ENCODE measurements around the gene CSNK2A2.

CSNK2A2 gene

GRCh38 chr16:58154345-58154744 is 43.6 kb downstream of the CSNK2A2 start:
- H3K79me1 ChIP-seq (ENCODE audit: low read depth, low read length) = no peaks in the 10 kb centered on the region
- H3K4me3 ChIP-seq (ENCODE audit: low read length in 2 of 2) = no peak overlapping the region
- no peak overlapping the region for H2BK5ac ChIP-seq (ENCODE audit: low read length)
- H2BK15ac ChIP-seq (ENCODE audit: low read length) = no peak overlapping the region
- H3K9ac ChIP-seq (ENCODE audit: low read depth, low read length, poor library complexity) = no peak overlapping the region
- H3K9me3 ChIP-seq (replicated peaks in 1 of 2; ENCODE audit: control insufficient read depth in 2 of 2, insufficient read depth in 1 of 2, low read depth in 1 of 2, low read length in 2 of 2) = no peaks in the 10 kb centered on the region
- no peak overlapping the region for H3K23ac ChIP-seq (ENCODE audit: low read depth, low read length, poor library complexity)
- H2AK5ac ChIP-seq (ENCODE audit: low read depth, low read length) = no peak overlapping the region
- H3K27ac ChIP-seq (replicated peaks; ENCODE audit: low read length) = no peak overlapping the region
- no peaks in the 10 kb centered on the region for H3K4me1 ChIP-seq (ENCODE audit: control insufficient read depth in 2 of 2, insufficient read depth in 1 of 2, low read depth in 1 of 2, low read length in 2 of 2)
- no peak overlapping the region for H3K4ac ChIP-seq (ENCODE audit: low read length)
- DNase-seq (ENCODE audit: low spot score) = no peak
- no CpG with 5 or more reads among the region's 2 CpGs for WGBS, 2 donors (ENCODE audit: extremely low coverage in 2 of 2, insufficient read length in 2 of 2, insufficient replicate concordance in 1 of 2)
- H3K14ac ChIP-seq (ENCODE audit: low read length) = no peak overlapping the region
- no peak overlapping the region for H2BK120ac ChIP-seq (ENCODE audit: low read depth, low read length)
- no peak overlapping the region for H2BK12ac ChIP-seq (ENCODE audit: low read length)
- no peak overlapping the region for H2AFZ ChIP-seq (ENCODE audit: low read length)
- no peaks in the 10 kb centered on the region for H3K27me3 ChIP-seq (ENCODE audit: control insufficient read depth in 3 of 3, insufficient read depth in 3 of 3, low read depth in 1 of 3, low read length in 3 of 3)
- peaks cover 0 to 27% of the 10 kb centered on the region in 2 donors for H3K36me3 ChIP-seq (replicated peaks in 1 of 2; ENCODE audit: control insufficient read depth in 2 of 2, insufficient read depth in 2 of 2, low read length in 2 of 2)
- no peak overlapping the region for H4K8ac ChIP-seq (ENCODE audit: low read depth, low read length)
- no peak overlapping the region for H4K91ac ChIP-seq (ENCODE audit: low read depth, low read length, poor library complexity)
- no peak overlapping the region for H3K18ac ChIP-seq (ENCODE audit: low read length)
- H3K4me2 ChIP-seq (ENCODE audit: insufficient read depth, low read length, poor library complexity, severe bottlenecking) = no peak overlapping the region

DNA sequence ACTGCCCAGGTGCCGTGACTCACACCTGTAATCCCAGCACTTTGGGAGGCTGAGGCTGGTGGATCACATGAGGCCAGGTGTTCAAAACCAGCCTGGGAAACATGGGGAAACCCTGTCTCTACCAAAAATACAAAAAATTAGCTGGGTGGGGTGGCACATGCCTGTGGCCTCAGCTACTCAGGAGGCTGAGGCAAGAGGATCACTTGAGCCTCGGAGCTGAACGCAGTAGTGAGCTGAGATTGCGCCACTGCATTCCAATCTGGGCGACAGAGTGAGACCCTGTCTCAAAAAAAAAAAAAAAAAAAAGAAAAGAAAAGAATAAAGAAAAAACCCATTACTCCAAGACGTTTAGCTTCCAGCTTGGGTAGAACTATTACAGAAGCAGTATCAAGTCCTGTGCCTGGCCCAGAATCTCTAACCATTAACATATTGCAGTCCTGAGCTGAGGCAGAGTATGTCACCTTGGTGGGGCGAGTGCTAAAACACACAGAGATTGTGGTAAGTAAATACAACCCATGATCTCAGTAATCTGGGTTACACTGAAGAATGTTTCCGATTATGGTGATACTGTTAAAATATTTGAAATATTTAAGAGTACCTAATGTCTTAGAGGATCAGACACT is 45.5 kb downstream of the CSNK2A2 start:
- no peak overlapping the region for H3K14ac ChIP-seq (ENCODE audit: low read length)
- no peak overlapping the region for H2BK5ac ChIP-seq (ENCODE audit: low read length)
- H3K9me3 ChIP-seq (replicated peaks in 1 of 2; ENCODE audit: control insufficient read depth in 2 of 2, insufficient read depth in 1 of 2, low read depth in 1 of 2, low read length in 2 of 2) = no peaks in the 10 kb centered on the region
- H3K4me2 ChIP-seq (ENCODE audit: insufficient read depth, low read length, poor library complexity, severe bottlenecking) = no peak overlapping the region
- H2AK5ac ChIP-seq (ENCODE audit: low read depth, low read length) = no peak overlapping the region
- no peak overlapping the region for H3K27ac ChIP-seq (replicated peaks; ENCODE audit: low read length)
- no peak overlapping the region for H2BK120ac ChIP-seq (ENCODE audit: low read depth, low read length)
- no peak overlapping the region for H3K9ac ChIP-seq (ENCODE audit: low read depth, low read length, poor library complexity)
- H3K18ac ChIP-seq (ENCODE audit: low read length) = no peak overlapping the region
- no peak overlapping the region for H3K4me3 ChIP-seq (ENCODE audit: low read length in 2 of 2)
- H2BK15ac ChIP-seq (ENCODE audit: low read length) = no peak overlapping the region
- no peak overlapping the region for H2AFZ ChIP-seq (ENCODE audit: low read length)
- no peak overlapping the region for H3K4ac ChIP-seq (ENCODE audit: low read length)
- no peak for DNase-seq (ENCODE audit: low spot score)
- no CpG with 5 or more reads among the region's 8 CpGs for WGBS, 2 donors (ENCODE audit: extremely low coverage in 2 of 2, insufficient read length in 2 of 2, insufficient replicate concordance in 1 of 2)
- peaks cover 0 to 9% of the 10 kb centered on the region in 2 donors for H3K36me3 ChIP-seq (replicated peaks in 1 of 2; ENCODE audit: control insufficient read depth in 2 of 2, insufficient read depth in 2 of 2, low read length in 2 of 2)
- no peaks in the 10 kb centered on the region for H3K4me1 ChIP-seq (ENCODE audit: control insufficient read depth in 2 of 2, insufficient read depth in 1 of 2, low read depth in 1 of 2, low read length in 2 of 2)
- no peak overlapping the region for H3K23ac ChIP-seq (ENCODE audit: low read depth, low read length, poor library complexity)
- no peaks in the 10 kb centered on the region for H3K79me1 ChIP-seq (ENCODE audit: low read depth, low read length)
- H4K8ac ChIP-seq (ENCODE audit: low read depth, low read length) = no peak overlapping the region
- no peak overlapping the region for H4K91ac ChIP-seq (ENCODE audit: low read depth, low read length, poor library complexity)
- no peaks in the 10 kb centered on the region for H3K27me3 ChIP-seq (ENCODE audit: control insufficient read depth in 3 of 3, insufficient read depth in 3 of 3, low read depth in 1 of 3, low read length in 3 of 3)
- no peak overlapping the region for H2BK12ac ChIP-seq (ENCODE audit: low read length)

DNA sequence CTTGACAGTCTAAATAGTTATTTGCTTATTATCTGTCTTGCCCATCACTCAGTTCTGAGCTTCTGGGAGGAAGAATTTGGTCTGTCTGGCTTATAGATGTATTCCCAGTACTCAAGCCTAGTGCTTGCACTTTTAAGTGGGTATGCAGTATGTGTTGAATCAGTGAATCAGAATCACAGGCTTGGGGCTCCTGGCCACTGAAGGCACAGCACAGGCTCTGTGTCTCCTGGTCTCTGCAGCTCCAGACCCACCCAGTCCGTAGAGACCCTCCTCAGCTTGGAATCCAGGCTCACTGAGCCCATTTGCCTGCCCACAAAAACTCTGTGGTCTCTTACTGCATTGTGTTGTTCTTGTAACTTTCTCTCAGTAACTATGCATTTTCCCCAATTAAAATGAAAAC is 49.4 kb downstream of the CSNK2A2 start:
- Histone ChIP-seq H2BK12ac (ENCODE audit: low read length) (no peak overlapping the region), H2BK5ac (ENCODE audit: low read length) (no peak overlapping the region), H3K14ac (ENCODE audit: low read length) (no peak overlapping the region), H3K9me3 (replicated peaks in 1 of 2; ENCODE audit: control insufficient read depth in 2 of 2, insufficient read depth in 1 of 2, low read depth in 1 of 2, low read length in 2 of 2) (no peaks in the 10 kb centered on the region), H3K9ac (ENCODE audit: low read depth, low read length, poor library complexity) (no peak overlapping the region), H3K27me3 (ENCODE audit: control insufficient read depth in 3 of 3, insufficient read depth in 3 of 3, low read depth in 1 of 3, low read length in 3 of 3) (no peaks in the 10 kb centered on the region), H3K4me3 (ENCODE audit: low read length in 2 of 2) (no peak overlapping the region), H2AFZ (ENCODE audit: low read length) (peak overlapping the region; percentile 2), H3K18ac (ENCODE audit: low read length) (no peak overlapping the region), H3K4ac (ENCODE audit: low read length) (no peak overlapping the region), H4K8ac (ENCODE audit: low read depth, low read length) (no peak overlapping the region), H3K36me3 (replicated peaks in 1 of 2; ENCODE audit: control insufficient read depth in 2 of 2, insufficient read depth in 2 of 2, low read length in 2 of 2) (no peaks in the 10 kb centered on the region), H2BK15ac (ENCODE audit: low read length) (no peak overlapping the region), H3K4me1 (ENCODE audit: control insufficient read depth in 2 of 2, insufficient read depth in 1 of 2, low read depth in 1 of 2, low read length in 2 of 2) (no peaks in the 10 kb centered on the region), H2BK120ac (ENCODE audit: low read depth, low read length) (no peak overlapping the region), H3K23ac (ENCODE audit: low read depth, low read length, poor library complexity) (no peak overlapping the region), H3K79me1 (ENCODE audit: low read depth, low read length) (no peaks in the 10 kb centered on the region), H3K27ac (replicated peaks; ENCODE audit: low read length) (no peak overlapping the region), H4K91ac (ENCODE audit: low read depth, low read length, poor library complexity) (no peak overlapping the region), H3K4me2 (ENCODE audit: insufficient read depth, low read length, poor library complexity, severe bottlenecking) (no peak overlapping the region), H2AK5ac (ENCODE audit: low read depth, low read length) (no peak overlapping the region)
- DNase-seq (ENCODE audit: low spot score) = no peak
- WGBS, 2 donors (ENCODE audit: extremely low coverage in 2 of 2, insufficient read length in 2 of 2, insufficient replicate concordance in 1 of 2) = no CpG with 5 or more reads among the region's 1 CpG

GRCh38 chr16:58148099-58148498 is 49.8 kb downstream of the CSNK2A2 start:
- Histone ChIP-seq H2BK120ac (ENCODE audit: low read depth, low read length) (no peak overlapping the region), H2AFZ (ENCODE audit: low read length) (no peak overlapping the region), H3K4ac (ENCODE audit: low read length) (no peak overlapping the region), H4K91ac (ENCODE audit: low read depth, low read length, poor library complexity) (no peak overlapping the region), H4K8ac (ENCODE audit: low read depth, low read length) (no peak overlapping the region), H3K9me3 (replicated peaks in 1 of 2; ENCODE audit: control insufficient read depth in 2 of 2, insufficient read depth in 1 of 2, low read depth in 1 of 2, low read length in 2 of 2) (no peaks in the 10 kb centered on the region), H3K4me3 (ENCODE audit: low read length in 2 of 2) (no peak overlapping the region), H2BK15ac (ENCODE audit: low read length) (no peak overlapping the region), H3K27me3 (ENCODE audit: control insufficient read depth in 3 of 3, insufficient read depth in 3 of 3, low read depth in 1 of 3, low read length in 3 of 3) (no peaks in the 10 kb centered on the region), H3K9ac (ENCODE audit: low read depth, low read length, poor library complexity) (no peak overlapping the region), H2BK12ac (ENCODE audit: low read length) (no peak overlapping the region), H3K4me1 (ENCODE audit: control insufficient read depth in 2 of 2, insufficient read depth in 1 of 2, low read depth in 1 of 2, low read length in 2 of 2) (no peaks in the 10 kb centered on the region), H3K18ac (ENCODE audit: low read length) (no peak overlapping the region), H3K23ac (ENCODE audit: low read depth, low read length, poor library complexity) (no peak overlapping the region), H2AK5ac (ENCODE audit: low read depth, low read length) (no peak overlapping the region), H3K36me3 (replicated peaks in 1 of 2; ENCODE audit: control insufficient read depth in 2 of 2, insufficient read depth in 2 of 2, low read length in 2 of 2) (no peaks in the 10 kb centered on the region), H3K14ac (ENCODE audit: low read length) (no peak overlapping the region), H3K4me2 (ENCODE audit: insufficient read depth, low read length, poor library complexity, severe bottlenecking) (no peak overlapping the region), H3K27ac (replicated peaks; ENCODE audit: low read length) (no peak overlapping the region), H3K79me1 (ENCODE audit: low read depth, low read length) (no peaks in the 10 kb centered on the region), H2BK5ac (ENCODE audit: low read length) (no peak overlapping the region)
- no peak for DNase-seq (ENCODE audit: low spot score)
- WGBS, 2 donors (ENCODE audit: extremely low coverage in 2 of 2, insufficient read length in 2 of 2, insufficient replicate concordance in 1 of 2) = no CpG with 5 or more reads among the region's 2 CpGs
